Measurements from ENCODE around the gene C2CD5. TPM values are rescaled to one million over a fixed set of nuclear protein-coding genes. Genes with fewer than 3 reads are reported as not detected.

C2CD5 gene
- polyA plus RNA-seq, 1 donor from 2014 or later, result 171 TPM

DNA sequence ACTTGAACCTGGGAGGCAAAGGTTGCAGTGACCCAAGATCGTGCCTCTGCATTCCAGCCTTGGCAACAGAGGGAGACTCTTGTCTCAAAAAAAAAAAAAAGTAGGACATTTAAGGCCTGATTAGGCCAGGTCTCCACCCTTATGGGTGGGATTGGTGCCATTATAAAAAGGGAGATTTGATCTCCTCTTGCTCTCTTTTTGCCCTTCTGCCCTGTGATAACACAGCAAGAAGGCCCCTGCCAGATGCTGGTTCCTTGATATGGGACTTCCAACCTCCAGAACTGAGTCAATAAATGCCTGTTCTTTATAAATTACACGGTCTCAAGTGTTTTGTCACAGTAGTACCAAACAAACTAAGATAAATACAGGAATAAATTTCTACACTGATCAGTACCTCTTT is 81.0 kb downstream of the C2CD5 start:
- Histone ChIP-seq H3K36me3 (ENCODE audit: insufficient read depth, low read length) (no peaks in the 10 kb centered on the region), H3K27ac (ENCODE audit: low read length) (no peak overlapping the region), H3K27me3 (ENCODE audit: insufficient read depth, low read depth, low read length) (no peaks in the 10 kb centered on the region), H3K79me2 (replicated peaks; ENCODE audit: insufficient read depth, low read length) (no peaks in the 10 kb centered on the region), H3K9me3 (ENCODE audit: low read length) (no peaks in the 10 kb centered on the region), H3F3A (ENCODE audit: insufficient read depth, low read length, poor library complexity, severe bottlenecking) (no peaks in the 10 kb centered on the region), H3K4me3 (ENCODE audit: low read length) (no peak overlapping the region), H2AFZ (ENCODE audit: low read depth, low read length) (no peak overlapping the region), H3K4me2 (ENCODE audit: low read length) (no peak overlapping the region), H3K9me2 (ENCODE audit: insufficient read depth, low read length) (no peaks in the 10 kb centered on the region), H3K9ac (ENCODE audit: low read length) (no peak overlapping the region), H4K20me1 (ENCODE audit: insufficient read depth) (no peaks in the 10 kb centered on the region)
- TF ChIP-seq, protein P1, sequence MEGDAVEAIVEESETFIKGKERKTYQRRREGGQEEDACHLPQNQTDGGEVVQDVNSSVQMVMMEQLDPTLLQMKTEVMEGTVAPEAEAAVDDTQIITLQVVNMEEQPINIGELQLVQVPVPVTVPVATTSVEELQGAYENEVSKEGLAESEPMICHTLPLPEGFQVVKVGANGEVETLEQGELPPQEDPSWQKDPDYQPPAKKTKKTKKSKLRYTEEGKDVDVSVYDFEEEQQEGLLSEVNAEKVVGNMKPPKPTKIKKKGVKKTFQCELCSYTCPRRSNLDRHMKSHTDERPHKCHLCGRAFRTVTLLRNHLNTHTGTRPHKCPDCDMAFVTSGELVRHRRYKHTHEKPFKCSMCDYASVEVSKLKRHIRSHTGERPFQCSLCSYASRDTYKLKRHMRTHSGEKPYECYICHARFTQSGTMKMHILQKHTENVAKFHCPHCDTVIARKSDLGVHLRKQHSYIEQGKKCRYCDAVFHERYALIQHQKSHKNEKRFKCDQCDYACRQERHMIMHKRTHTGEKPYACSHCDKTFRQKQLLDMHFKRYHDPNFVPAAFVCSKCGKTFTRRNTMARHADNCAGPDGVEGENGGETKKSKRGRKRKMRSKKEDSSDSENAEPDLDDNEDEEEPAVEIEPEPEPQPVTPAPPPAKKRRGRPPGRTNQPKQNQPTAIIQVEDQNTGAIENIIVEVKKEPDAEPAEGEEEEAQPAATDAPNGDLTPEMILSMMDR (IDR thresholded peaks at IDR 0.05; ENCODE audit: poor library complexity, severe bottlenecking), result no peak
- no peak for TF ChIP-seq MXI1 (conservative IDR thresholded peaks at IDR 0.05; ENCODE audit: poor library complexity, severe bottlenecking)
- no peak for TF ChIP-seq POLR2AphosphoS5 (IDR thresholded peaks at IDR 0.05)
- TF ChIP-seq EZH2 (IDR thresholded peaks at IDR 0.05; ENCODE audit: borderline replicate concordance, insufficient read depth, low read length, poor library complexity, severe bottlenecking), result no peak
- no peak for TF ChIP-seq TAF1 (IDR thresholded peaks at IDR 0.05; ENCODE audit: low read depth)
- TF ChIP-seq RAD21 (conservative IDR thresholded peaks at IDR 0.05), result no peak
- TF ChIP-seq EP300 (conservative IDR thresholded peaks at IDR 0.05; ENCODE audit: poor library complexity, severe bottlenecking), result no peak
- TF ChIP-seq, protein P2, sequence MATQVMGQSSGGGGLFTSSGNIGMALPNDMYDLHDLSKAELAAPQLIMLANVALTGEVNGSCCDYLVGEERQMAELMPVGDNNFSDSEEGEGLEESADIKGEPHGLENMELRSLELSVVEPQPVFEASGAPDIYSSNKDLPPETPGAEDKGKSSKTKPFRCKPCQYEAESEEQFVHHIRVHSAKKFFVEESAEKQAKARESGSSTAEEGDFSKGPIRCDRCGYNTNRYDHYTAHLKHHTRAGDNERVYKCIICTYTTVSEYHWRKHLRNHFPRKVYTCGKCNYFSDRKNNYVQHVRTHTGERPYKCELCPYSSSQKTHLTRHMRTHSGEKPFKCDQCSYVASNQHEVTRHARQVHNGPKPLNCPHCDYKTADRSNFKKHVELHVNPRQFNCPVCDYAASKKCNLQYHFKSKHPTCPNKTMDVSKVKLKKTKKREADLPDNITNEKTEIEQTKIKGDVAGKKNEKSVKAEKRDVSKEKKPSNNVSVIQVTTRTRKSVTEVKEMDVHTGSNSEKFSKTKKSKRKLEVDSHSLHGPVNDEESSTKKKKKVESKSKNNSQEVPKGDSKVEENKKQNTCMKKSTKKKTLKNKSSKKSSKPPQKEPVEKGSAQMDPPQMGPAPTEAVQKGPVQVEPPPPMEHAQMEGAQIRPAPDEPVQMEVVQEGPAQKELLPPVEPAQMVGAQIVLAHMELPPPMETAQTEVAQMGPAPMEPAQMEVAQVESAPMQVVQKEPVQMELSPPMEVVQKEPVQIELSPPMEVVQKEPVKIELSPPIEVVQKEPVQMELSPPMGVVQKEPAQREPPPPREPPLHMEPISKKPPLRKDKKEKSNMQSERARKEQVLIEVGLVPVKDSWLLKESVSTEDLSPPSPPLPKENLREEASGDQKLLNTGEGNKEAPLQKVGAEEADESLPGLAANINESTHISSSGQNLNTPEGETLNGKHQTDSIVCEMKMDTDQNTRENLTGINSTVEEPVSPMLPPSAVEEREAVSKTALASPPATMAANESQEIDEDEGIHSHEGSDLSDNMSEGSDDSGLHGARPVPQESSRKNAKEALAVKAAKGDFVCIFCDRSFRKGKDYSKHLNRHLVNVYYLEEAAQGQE (IDR thresholded peaks at IDR 0.05; ENCODE audit: borderline replicate concordance), result no peak
- no peak for TF ChIP-seq SMC3 (conservative IDR thresholded peaks at IDR 0.05; ENCODE audit: poor library complexity)

DNA sequence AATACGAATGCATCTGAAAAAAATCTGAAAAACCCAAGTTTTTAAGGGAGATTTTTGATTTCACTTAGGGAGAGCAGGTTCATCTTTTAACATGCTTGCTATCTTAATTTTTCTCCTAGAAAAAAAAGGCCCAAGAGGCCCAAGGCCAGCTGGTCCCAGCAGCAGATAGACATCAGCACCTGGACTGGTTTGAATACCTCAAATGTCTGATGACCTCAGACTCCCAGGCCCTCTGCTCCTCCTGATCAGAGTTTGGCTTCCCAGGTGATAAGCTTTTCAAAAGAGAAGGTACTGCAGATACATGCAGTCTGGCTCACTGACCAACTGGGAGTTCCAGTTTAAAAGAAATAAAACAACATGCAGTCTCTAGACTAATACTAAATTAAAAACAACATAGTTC is 82.6 kb downstream of the C2CD5 start:
- H3K9ac ChIP-seq (ENCODE audit: low read length), result no peak overlapping the region
- no peak overlapping the region for H3K4me2 ChIP-seq (ENCODE audit: low read length)
- no peaks in the 10 kb centered on the region for H4K20me1 ChIP-seq (ENCODE audit: insufficient read depth)
- H3K9me2 ChIP-seq (ENCODE audit: insufficient read depth, low read length), result no peaks in the 10 kb centered on the region
- no peak for TF ChIP-seq TAF1 (IDR thresholded peaks at IDR 0.05; ENCODE audit: low read depth)
- no peak for TF ChIP-seq EZH2 (IDR thresholded peaks at IDR 0.05; ENCODE audit: borderline replicate concordance, insufficient read depth, low read length, poor library complexity, severe bottlenecking)
- TF ChIP-seq MXI1 (conservative IDR thresholded peaks at IDR 0.05; ENCODE audit: poor library complexity, severe bottlenecking), result no peak
- TF ChIP-seq, protein P1 (IDR thresholded peaks at IDR 0.05; ENCODE audit: poor library complexity, severe bottlenecking), result no peak
- no peak for TF ChIP-seq EP300 (conservative IDR thresholded peaks at IDR 0.05; ENCODE audit: poor library complexity, severe bottlenecking)
- no peak for TF ChIP-seq RAD21 (conservative IDR thresholded peaks at IDR 0.05)
- TF ChIP-seq POLR2AphosphoS5 (IDR thresholded peaks at IDR 0.05), result no peak
- no peak for TF ChIP-seq SMC3 (conservative IDR thresholded peaks at IDR 0.05; ENCODE audit: poor library complexity)
- TF ChIP-seq, protein P2 (IDR thresholded peaks at IDR 0.05; ENCODE audit: borderline replicate concordance), result no peak
- no peak overlapping the region for H2AFZ ChIP-seq (ENCODE audit: low read depth, low read length)
- no peak overlapping the region for H3K4me3 ChIP-seq (ENCODE audit: low read length)
- no peaks in the 10 kb centered on the region for H3K9me3 ChIP-seq (ENCODE audit: low read length)
- H3K27me3 ChIP-seq (ENCODE audit: insufficient read depth, low read depth, low read length), result no peaks in the 10 kb centered on the region
- H3K36me3 ChIP-seq (ENCODE audit: insufficient read depth, low read length), result no peaks in the 10 kb centered on the region
- H3K27ac ChIP-seq (ENCODE audit: low read length), result no peak overlapping the region
- H3F3A ChIP-seq (ENCODE audit: insufficient read depth, low read length, poor library complexity, severe bottlenecking), result no peaks in the 10 kb centered on the region
- H3K79me2 ChIP-seq (replicated peaks; ENCODE audit: insufficient read depth, low read length), result no peaks in the 10 kb centered on the region

Measured in neural cell (in vitro differentiated cells).